Fibroblast of skin of scalp (primary cell): ENCODE results near the gene GNL1.
A peak's percentile ranks its signal among the peaks of the same experiment; 100 is the strongest.
"Not testable (repeated sequence)": the region's sequence is repeated elsewhere in the genome, so short reads cannot be mapped to it uniquely, and the experiment has no call there.

Experiments
- DNase-seq: peaks from one replicate; pipeline ENCODE4 v3.0.0-alpha.2; 2013

The GNL1 gene

DNA sequence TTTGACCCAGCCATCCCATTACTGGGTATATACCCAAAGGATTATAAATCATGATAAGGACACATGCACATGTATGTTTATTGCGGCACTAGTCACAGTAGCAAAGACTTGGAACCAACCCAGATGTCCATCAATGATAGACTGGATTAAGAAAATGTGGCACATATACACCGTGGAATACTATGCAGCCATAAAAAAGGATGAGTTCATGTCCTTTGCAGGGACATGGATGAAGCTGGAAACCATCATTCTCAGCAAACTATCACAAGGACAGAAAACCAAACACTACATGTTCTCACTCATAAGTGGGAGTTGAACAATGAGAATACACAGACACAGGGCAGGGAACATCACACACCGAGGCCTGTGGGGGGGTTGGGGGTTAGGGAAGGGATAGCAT is 29.8 kb downstream of the GNL1 start:
- not testable (repeated sequence) for DNase-seq

DNA sequence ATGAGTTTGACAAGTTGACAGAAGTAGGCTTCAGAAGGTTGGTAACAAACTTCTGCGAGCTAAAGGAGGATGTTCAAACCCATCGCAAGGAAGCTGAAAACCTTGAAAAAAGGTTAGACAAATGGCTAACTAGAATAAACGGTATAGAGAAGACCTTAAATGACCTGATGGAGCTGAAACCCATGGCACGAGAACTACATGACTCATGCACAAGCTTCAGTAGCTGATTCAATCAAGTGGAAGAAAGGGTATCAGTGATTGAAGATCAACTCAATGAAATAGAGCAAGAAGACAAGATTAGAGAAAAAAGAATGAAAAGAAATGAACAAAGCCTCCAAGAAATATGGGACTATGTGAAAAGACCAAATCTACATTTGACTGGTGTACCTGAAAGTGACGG is 34.3 kb downstream of the GNL1 start:
- DNase-seq: not testable (repeated sequence)

DNA sequence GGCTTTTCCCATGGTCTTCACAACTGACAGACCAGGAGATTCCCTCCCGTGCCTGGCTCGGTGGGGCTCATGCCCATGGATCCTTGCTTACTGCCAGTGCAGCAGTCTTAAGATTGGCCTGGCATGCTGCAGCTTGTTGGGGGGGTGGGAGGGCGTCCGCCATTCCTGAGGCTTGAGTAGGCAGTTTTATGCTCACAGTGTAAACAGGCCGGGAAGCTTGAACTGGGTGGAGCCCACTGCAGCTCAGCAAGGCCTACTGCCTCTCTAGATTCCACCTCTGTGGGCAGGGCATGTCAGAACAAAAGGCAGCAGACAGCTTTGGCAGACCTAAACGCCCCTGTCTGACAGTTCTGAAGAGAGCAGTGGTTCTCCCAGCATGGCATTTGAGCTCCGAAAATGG is 35.2 kb downstream of the GNL1 start:
- peak; percentile 38 for DNase-seq

DNA sequence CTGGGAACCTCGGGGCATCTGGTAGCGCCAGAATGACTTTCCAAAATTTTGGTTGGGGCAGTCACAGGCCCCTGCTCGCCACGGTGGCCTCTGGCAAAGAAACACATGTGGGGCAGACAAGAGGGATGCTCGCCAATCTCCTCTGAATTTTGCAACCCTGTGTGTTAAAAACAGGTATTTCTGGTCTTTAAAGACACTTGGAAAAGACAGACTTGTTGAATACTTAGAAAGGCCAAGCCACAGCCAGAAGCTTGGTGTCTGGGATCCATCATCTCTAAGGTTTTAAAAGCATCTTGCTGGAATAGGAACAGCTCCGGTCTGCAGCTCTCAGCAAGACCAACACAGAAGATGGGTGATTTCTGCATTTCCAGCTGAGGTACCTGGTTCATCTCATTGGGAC is 35.8 kb downstream of the GNL1 start:
- DNase-seq: no peak

DNA sequence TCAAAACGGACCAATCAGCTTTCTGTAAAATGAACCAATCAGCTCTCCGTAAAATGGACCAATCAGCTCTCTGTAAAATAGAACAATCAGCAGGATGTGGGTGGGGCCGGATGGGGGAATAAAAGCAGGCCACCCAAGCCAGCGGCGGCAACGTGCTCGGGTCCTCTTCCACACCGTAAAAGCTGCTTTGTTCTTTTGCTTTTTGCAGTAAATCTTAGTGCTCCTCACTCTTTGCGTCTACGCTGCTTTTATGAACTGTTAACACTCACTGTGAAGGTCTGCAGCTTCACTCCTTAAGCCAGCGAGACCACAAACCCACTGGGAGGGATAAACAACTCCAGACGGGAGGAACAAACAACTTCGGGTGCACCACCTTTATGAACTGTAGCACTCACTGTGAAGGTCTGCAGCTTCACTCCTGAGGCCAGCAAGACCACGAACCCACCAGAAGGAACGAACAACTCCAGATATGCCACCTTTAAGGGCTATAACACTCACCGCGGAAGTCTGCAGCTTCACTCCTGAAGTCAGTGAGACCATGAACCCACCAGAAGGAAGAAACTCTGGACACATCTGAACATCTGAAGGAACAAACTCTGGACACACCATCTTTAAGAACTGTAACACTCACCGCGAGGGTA is 37.7 kb downstream of the GNL1 start:
- DNase-seq: not testable (repeated sequence)

DNA sequence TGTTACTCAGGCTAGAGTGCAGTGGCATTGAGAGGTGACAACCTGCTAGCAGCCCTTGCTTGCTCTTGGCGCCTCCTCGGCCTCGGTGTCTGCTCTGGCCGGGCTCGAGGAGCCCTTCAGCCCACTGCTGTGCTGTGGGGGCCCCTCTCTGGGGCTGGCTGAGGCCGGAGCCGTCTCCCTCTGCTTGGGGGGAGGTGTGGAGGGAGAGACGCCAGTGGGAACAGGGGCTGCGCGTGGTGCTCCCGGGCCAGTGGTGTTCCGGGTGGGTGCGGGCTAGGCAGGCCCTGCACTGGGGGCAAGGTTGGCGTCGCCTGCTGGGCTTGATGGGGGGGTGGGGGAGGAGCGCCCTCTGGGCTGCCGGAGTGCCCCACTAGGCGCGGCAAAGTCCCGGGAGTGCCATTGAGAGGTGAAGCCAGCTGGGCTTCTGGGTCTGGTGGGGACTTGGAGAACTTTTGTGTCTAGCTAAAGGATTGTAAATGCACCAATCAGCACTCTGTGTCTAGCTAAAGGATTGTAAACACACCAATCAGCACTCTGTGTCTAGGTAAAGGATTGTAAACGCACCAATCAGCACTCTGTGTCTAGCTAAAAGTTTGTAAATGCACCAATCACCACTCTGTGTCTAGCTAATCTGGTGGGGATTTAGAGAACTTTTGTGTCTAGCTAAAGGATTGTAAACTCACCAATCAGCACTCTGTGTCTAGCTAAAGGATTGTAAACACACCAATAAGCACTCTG is 38.4 kb downstream of the GNL1 start:
- not testable (repeated sequence) for DNase-seq

DNA sequence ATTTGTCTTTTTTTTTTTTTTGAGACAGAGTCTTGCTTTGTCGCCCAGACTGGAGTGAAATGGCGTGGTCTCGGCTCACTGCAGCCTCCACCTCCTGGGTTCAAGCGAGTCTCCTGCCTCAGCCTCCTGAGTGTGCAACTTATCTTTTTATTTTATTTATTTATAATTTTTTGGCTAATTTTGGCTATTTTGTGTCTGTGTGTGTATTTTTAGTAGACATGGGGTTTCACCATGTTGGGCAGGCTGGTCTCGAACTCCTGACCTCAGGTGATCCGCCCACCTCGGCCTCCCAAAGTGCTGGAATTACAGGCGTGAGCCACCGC is 39.6 kb downstream of the GNL1 start:
- not testable (repeated sequence) for DNase-seq

DNA sequence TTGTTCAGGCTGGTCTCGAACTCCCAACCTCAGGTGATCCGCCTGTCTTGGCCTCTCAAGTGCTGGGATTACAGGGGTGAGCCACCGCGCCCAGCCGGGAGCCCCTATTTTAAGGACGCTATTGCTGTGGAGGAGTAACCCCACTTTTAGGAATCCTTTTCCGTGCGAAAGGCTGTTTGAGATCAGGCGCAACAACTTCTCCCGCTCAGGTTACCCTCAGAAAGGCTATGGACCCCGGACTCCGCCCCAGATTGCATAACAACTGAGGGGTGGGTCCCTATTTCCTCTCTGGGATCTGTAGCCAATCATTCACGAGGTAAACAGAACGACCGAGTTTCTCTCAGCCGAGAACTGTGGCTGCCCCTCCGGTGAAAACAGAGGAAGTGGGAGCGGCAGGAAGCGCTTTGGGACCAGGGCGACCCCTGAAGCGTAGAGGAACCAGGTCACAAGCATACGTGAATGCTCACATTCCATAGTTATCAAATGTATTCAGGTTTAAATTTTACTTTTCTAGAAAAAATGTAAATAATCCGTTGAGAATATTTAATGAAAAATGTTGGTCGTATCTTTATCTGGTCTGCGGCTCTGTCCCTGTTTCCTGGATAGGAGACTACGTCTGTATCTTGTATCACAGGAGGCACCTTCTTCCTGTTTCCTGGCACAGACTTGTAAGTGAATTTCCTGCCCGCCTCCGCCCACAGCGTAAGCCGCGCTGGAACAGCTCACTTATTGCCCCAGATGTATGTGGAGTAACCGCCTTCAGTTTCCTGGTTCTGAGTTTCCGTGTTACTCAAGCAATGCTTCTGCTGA is 40.1 kb downstream of the GNL1 start:
- peak; percentile 83 for DNase-seq

DNA sequence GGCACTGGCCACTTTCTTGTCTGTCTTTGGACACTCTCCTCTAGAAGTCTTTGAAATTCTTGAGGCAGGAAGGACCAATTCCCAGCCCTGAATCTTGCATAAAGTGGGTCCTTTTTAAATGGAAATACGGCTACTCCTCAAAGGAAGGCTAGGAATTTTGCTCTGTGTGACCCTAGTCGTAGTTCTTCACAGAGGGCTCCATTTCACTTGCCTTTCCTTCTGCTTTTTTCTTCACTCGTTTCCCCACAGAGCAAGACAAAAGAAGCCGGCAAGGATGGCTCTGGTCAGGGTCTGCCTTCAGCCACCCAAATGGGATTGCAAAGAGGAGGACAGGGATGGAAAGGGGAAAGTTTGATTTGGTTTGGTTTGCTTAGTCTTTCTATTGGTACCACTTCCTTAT is 41.2 kb downstream of the GNL1 start:
- no peak for DNase-seq

DNA sequence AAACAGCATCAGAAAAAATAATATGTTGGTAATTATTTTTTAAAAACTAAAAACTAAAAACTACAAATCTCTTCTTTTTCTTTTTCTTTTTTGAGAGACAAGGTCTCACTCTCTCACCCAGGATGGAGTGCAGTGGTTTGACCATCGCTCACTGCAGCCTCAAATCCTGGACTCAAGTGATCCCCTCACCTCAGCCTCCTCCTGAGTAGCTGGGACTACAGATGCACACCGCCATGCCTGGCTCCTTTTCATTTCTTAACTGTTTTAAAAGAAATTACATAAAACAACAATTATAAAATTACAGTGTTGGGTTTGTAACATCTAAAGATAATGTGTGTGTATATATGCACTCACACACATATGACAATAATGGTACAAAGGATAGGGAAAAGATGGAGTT is 42.8 kb downstream of the GNL1 start:
- no peak for DNase-seq

DNA sequence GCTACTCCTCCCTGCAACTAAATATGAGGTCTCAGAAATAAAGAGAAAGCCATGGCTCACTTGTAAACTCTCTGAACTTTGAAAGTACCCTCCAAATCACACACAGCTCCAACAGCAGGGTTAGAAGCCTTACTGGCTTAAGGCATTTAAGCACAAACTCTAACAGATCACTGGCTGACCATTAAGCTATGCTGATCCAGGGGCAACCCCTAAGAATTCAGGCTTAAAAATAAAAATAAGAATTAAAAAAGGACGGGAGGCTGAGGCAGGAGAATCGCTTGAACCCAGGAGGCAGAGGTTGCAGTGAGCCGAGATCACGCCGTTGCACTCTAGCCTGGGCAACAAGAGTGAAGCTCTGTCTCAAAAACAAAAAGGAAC is 45.1 kb downstream of the GNL1 start:
- DNase-seq: no peak

DNA sequence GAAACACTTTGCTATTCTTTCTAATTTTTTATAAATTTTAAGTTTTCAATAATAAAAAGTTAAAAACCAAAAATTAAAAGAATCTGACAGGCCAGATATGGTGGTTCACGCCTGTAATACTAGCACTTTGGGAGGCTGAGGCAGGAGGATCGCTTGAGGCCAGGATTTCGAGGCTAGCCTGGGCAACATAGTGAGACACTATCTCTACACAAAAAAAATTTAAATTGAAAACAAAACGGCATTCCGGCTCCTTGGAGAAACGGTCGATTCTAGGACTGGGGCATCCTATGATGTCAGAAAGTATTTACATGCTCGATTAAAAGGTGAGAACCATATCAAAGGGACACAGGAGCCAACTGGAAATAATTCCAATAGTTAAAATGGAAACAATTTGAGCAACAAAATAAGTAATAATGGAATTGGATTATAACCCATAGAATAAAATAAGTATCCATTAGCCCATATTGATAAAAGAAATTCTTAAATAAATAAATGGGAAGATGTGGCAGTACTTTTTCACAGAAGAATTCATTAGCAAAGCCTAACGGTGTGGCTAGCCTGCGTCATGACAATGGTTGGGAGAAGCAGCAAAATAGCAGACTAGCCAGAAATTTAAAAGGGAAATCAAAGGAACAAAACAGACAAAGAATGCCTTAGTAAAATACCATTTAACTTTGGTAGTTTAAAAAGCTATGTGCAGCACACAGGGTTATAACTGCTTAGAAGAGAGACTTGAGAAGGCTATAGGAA is 45.7 kb downstream of the GNL1 start:
- no peak for DNase-seq

DNA sequence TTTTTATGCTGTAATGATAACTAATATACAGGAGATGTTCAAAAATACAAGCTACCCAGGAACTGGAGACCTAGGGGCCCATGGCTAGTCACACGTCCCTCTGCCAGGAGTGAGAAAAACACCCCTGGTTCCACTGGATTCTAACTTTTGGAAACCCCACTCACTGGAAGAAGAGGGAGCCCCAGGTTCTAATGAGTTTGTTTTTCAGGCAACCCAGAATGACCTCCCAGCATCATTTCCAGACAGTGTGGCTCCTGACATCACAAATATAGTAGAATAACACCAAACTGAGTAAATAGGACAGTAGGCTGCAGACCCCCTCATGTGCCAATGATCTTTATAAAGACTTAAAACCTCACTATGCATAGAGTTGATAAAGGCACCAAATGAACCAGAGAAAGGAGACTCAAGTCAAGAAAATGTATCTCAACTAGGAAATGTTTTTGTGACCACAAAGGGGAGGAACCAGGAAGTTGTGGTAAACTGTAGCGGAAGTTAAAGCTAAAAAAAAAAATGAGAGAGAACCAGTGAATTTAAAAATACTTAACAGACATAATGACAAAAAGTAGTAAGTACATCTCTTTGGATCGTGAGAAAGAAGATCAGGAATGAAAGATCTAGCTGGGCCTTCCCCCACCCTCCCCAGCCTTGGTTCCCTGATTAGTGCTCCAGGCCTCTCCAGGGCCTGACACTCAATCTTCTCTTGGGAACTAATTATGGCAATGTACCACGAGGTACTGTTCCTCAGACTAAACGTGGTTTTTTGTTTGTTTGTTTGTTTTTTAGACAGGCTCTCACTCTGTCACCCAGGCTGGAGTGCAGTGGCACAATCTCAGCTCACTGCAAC is 47.2 kb downstream of the GNL1 start:
- peak; percentile 43 for DNase-seq

DNA sequence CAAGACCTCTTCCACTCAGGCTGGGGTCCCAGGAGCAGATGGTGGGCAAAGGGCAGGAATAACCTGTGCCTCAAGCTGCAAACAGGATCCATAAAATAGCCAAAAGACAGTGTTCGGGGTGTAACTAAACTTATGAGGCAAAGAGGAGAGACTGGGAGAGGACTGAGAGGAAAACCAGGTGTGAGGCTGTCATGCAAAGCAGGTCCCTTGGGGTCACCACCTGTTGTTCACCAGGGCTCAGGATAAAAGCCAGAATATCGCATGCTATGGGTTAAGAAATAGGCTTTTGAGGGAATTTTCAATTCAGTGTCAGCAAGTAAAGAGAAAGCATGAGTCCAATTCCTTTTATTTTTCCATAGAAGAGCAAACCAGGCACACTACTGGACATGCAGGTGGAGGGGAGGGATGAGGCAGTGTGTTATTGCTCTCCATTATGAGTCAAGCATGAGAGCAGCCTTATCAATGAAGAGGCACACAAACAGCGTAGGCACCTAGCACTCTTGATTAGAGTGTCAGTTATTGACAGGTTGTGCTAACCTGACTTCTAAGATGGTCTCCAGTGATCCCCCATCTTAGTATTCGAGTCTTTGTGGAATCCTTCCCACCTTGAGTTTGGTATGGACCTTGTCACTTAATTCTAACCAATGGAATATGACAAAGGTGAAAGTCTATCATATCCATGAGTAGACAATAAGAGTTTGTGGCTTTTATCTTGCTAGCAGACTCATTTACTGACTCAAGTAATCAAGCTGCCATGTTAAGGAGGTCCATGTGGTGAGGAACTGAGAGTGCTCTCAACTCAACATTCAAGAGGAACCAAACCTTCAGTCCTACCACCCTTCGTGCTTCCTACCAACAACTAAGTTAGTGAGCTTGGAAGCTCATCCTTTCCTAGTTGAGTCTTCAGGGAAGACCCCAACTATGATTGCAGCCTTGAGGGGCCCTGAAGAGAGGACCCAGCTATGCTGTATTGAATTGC is 48.2 kb downstream of the GNL1 start:
- no peak for DNase-seq

DNA sequence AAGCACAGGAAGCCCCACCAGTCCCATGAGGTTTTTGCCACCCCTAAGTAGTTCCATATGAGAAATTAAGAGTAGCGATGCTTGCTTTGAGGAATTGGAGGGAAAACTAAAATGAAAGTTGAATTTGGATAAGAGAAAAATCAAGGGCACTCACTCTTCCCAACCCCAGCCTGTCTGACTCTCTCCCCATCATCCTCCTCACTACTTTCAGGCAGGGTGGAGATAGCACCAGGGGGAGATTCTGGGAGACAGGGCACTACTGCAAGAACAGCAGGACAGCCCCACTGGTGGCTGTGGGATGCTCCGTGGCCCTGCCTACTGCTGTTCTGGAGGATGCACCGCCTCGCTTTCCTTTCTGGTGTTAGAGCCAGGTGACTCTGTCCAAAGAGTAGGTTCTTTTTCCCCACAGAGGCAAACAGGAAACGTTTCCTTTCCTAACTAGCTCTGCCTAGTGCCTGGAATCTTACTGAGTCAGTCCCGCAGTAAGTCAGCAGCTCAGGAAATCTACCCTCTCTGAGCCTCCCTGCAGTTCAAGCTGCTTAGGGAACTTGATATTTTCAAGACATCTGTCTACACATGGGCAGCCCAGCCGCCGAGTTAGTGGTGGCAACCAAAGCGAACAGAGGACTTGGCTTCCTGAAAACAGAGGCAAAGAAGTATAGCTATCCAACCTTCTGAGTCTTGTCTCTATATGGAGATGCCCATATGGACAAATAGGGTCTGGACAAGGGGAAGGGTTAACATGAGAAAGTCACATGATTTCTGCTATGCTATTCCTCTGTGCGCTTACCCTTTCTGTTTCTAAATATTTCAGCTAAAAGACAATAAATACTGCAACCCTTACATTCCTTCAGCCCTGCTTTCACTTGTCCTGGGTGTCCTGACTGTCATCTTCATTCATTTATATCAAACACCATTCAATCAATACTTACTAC is 55.6 kb downstream of the GNL1 start:
- peak; percentile 29 for DNase-seq

DNA sequence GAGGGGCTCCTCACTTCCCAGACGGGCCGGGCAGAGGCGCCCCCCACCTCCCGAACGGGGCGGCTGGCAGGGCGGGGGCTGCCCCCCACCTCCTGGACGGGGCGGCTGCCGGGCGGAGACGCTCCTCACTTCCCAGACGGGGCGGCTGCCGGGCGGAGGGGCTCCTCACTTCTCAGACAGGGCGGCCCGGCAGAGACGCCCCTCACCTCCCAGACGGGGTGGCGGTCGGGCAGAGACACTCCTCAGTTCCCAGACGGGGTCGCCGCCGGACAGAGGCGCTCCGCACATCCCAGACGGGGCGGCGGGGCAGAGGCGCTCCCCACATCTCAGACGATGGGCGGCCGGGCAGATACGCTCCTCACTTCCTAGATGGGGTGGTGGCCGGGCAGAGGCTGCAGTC is 57.6 kb downstream of the GNL1 start:
- not testable (repeated sequence) for DNase-seq

DNA sequence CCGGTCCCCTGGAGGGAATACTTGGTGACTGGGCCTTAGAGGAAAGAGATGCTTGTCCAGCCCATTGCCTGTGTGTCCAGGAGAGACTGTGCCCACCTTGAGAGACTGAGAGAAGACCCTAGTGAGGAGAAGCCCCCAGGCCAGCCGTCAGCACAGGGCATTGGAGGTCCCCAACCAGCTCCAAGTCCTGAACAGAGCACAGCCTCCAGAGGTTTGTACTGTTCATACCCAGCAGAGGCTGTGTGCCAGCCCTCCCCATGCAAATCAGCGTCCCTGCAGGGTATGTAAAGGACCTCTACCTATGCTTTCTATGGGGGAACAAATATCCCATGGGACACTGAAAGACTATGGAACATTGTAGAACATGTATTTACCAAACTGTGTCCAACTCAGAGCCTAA is 58.6 kb downstream of the GNL1 start:
- DNase-seq: no peak

DNA sequence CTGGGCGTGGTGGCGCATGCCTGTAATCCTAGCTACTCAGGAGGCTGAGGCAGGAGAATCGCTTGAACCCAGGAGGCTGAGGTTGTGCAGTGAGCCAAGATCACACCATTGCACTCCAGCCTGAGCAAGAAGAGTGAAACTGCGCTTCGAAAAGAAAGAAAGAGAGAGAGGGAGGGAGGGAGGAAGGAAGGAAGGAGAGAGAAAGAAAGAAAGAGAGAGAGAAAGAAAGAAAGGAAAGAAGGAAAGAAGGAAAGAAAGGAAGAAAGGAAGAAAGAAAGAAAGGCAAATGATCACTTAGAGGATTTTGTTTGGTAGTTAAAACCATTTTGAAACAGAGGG is 59.1 kb downstream of the GNL1 start:
- DNase-seq: not testable (repeated sequence)

DNA sequence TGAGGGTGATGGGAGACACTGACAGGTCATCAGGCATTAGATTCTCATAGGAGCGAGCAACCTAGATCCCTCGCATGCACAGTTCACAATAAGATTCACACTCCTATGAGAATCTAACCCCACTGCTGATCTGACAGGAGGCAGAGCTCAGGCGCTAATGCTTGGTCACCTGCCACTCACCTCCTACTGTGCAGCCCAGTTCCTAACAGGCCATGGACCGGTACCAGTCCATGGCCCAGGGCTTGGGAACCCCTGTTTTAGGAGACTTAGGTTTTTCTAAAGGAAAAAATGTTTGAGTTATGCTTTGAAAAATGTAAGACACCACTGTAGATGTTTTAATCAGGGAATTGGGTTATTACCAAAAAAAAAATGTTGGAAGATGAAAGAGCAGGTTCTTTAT is 60.3 kb downstream of the GNL1 start:
- no peak for DNase-seq

DNA sequence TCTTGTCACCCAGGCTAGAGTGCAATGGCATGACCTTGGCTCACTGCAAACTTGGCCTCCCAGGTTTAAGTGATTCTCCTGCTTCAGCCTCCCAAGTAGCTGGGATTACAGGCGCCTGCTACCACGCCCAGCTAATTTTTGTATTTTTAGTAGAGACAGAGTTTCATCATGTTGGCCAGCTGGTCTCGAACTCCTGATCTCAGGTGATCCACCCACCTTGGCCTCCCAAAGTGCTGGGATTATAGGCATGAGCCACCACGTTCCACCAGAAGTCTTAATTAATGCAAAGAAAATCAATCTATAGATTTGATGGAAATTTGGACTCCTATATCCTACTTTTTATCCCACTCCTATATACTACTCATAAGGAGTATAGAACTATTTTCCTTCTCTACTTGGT is 61.2 kb downstream of the GNL1 start:
- DNase-seq: not testable (repeated sequence)
